Body of pancreas (tissue), 4 donors: Measurements from ENCODE around the gene TRIOBP. TPM values are rescaled to one million over a fixed set of nuclear protein-coding genes. Genes with fewer than 3 reads are reported as not detected.

Experiments used
- ATAC-seq: fragments of 150-250 bp; one replicate; pipeline ENCODE4 v1.9.1; 2016
- DNase-seq, 4 donors: peaks; one replicate each; pipeline ENCODE4 v3.0.0-alpha.2; 2019
- H3K27ac ChIP-seq, 4 donors: fragments of 200-600 bp; sonication (generic); 1 replicate in 3 of 4; 2 replicates in 1 of 4; pipeline versions ENCODE4 v1.5.1 to v1.6.1; 2016 to 2019; ENCODE audit warnings: mild to moderate bottlenecking in 1 of 4, mixed read lengths in 1 of 4, moderate library complexity in 1 of 4
- H3K27me3 ChIP-seq, 2 donors: fragments of 200-600 bp; sonication (generic); one replicate each; pipeline ENCODE4 v1.6.0; 2016; ENCODE audit warnings: mild to moderate bottlenecking in 1 of 2
- H3K36me3 ChIP-seq, 2 donors: fragments of 200-600 bp; sonication (generic); replicated peaks in 1 of 2; 2 replicates each; pipeline ENCODE4 v1.5.1; 2016; ENCODE audit warnings: low read depth in 2 of 2; ENCODE audit not compliant: insufficient read depth in 1 of 2
- H3K4me1 ChIP-seq: fragments of 200-600 bp; sonication (generic); one replicate; pipeline ENCODE4 v1.6.0; 2016
- H3K4me3 ChIP-seq, 2 donors: fragments of 200-600 bp; sonication (generic); 1 replicate in 1 of 2; 2 replicates in 1 of 2; pipeline ENCODE4 v1.5.1; 2016 to 2019
- H3K9me3 ChIP-seq, 3 donors: fragments of 200-600 bp; sonication (generic); 1 replicate in 2 of 3; 2 replicates in 1 of 3; pipeline ENCODE4 v1.5.1; 2016
- CTCF ChIP-seq, 7 experiments: fragments of 450-650 bp in 4 of 7; fragments of 200-600 bp in 3 of 7; sonication (generic) in 3 of 7; IDR thresholded peaks; one replicate each; pipeline ENCODE4 v1.5.1; 2016 to 2019; ENCODE audit warnings: antibody characterized with exemption in 7 of 7
- POLR2A ChIP-seq, 3 donors: fragments of 450-650 bp; IDR thresholded peaks; one replicate each; pipeline ENCODE4 v1.6.1; 2016; ENCODE audit warnings: antibody characterized with exemption in 3 of 3, mild to moderate bottlenecking in 2 of 3
- WGBS, 2 donors: methylation state at CpG; one replicate each; pipeline ENCODE4 v1.1.5; 2017; 5-methylcytosine and 5-hydroxymethylcytosine counted together
- intact Hi-C: fragments of 100-400 bp; cut with DNase I; formaldehyde crosslinking; loops from one replicate; pipeline ENCODE4 v1.15.1; 2023
- total RNA-seq, 2 donors: library from RNA; depleted of rRNA; stranded (reverse); fragments of >200 nt; gene quantifications; one replicate each; pipeline ENCODE4 v1.1.0, GENCODE V29; 2016

TRIOBP gene
- total RNA-seq, 2 donors from 2014 or later, result 65.6 to 76.5 TPM

DNA sequence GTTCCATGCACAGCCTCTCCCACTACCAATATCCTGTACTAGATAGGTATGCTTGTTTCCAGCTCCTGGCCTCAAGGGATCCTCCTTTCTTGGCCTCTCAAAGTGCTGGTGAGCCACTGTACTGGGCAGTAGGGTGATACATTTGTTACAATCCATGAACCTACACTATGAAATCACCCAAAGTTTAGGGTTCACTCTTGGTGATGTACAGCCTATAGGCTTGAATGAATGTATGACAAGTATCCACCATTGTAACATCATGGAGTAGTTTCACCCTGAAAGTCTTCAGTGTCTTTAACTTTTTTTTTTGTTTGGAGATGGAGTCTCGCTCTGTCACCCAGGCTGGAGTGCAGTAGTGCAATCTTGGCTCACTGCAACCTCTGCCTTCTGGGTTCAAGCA, 31.8 kb downstream of the TRIOBP start:
- no peak for TF ChIP-seq CTCF (IDR thresholded peaks at IDR 0.05)
- no peak for TF ChIP-seq POLR2A (IDR thresholded peaks at IDR 0.05)
- ATAC-seq (no peak), DNase-seq (no peak)
- no peaks in the 10 kb centered on the region for H3K9me3 ChIP-seq
- 100% methylated on average over 1 of the region's 1 CpG for WGBS, 2 donors
- peaks cover 29% of the 10 kb centered on the region for H3K4me1 ChIP-seq
- no peak overlapping the region for H3K4me3 ChIP-seq
- H3K27me3 ChIP-seq, result no peaks in the 10 kb centered on the region
- no peaks in the 10 kb centered on the region for H3K36me3 ChIP-seq
- intact Hi-C loops, result no loop called here
- H3K27ac ChIP-seq, result peak overlapping the region in 3 of 4 donors; percentile 32 to 57 (median 51)

DNA sequence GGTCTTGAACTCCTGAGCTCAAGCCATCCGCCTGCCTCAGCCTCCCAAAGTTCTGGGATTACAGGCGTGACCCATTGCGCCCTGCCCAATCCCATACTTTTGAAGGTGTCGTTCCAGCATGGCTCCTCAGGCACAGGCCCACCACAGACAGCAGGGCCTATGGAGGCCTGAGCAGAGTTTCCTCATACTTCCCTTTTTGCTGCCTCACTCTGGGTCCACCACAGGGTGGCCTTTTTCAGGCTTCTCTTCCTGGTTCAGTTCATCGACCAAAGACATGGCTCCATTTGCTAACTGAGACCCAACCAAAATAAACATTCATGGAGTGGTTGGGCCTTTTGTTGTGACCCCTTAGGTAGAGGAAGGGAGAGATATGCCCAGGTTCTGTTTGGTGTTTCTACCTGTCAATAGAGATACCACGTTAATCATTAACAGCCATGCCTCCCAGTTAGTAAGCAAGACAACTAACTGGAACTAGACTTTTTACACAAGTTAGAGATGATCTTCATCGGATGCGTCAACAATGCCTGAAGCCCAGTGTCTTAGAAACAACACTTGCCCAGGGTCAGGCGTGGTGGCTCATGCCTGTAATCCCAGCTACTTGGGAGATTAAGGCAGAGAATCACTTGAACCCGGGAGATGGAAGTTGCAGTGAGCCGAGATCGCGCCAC, 35.1 kb downstream of the TRIOBP start:
- H3K4me3 ChIP-seq, result no peak overlapping the region
- H3K27ac ChIP-seq, result peak overlapping the region in 3 of 4 donors; percentile 65 to 79 (median 69)
- no peaks in the 10 kb centered on the region for H3K9me3 ChIP-seq
- H3K27me3 ChIP-seq, result no peaks in the 10 kb centered on the region
- intact Hi-C loops, result no loop called here
- H3K4me1 ChIP-seq, result peaks cover 32% of the 10 kb centered on the region
- ATAC-seq (peak; percentile 73), DNase-seq (peak in 2 of 4 donors; percentile 37 to 59)
- H3K36me3 ChIP-seq, result no peaks in the 10 kb centered on the region
- TF ChIP-seq POLR2A (IDR thresholded peaks at IDR 0.05) (no peak), CTCF (IDR thresholded peaks at IDR 0.05) (peak in 4 of 7 experiments; percentile 38 to 48 (median 46))
- WGBS, 2 donors, result 68 to 69% methylated on average over 13 of the region's 13 CpGs

DNA sequence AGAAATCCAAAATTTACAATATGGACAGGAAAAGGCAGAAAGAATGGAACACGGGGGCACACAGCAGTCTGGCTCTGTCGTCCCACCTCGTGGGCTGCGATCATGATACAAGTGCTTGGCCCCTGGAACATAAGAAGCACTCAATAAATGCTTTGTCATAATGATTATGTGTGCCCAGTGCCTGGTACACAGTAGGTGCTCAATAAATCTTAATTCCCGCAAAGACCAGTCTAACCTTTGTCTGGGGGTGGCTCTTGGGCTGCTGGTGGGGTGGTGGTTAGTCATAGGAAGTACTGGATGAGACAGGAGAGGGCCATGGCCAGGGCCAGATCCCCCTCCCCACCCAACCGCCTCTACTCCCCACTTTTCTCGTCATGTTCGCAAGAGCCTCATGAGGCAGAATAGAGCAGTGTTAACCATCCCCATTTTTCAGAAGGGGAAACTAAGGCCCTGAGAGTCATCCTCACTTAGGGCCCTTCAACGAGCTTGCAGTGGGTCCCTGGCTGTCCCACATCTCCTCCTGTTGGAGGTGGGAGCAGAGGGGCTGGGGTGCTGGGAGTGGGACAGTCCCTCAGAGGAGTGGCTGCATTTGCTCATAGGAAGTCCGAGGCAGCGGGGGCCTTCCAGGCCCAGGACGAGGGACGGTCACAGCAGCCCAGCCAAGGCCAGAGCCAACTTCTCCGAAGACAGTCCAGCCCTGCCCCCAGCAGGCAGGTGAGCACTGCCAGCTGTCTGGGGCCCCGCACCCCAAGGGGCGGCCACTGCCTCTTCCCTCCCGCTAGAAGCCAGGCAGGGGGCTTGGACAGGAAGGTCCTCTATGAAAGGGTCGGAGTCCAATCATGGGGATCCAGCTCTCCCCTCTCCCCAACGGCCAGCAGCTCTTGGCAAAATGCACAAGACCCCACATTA, 36.1 kb downstream of the TRIOBP start:
- intact Hi-C loops, result no loop called here
- whole genome bisulfite sequencing, 2 donors, result 86 to 89% methylated on average over 15 to 19 of the region's 19 CpGs
- no peaks in the 10 kb centered on the region for H3K9me3 ChIP-seq
- peak overlapping the region in 2 of 4 donors; percentile 69 to 79 for H3K27ac ChIP-seq
- TF ChIP-seq POLR2A (IDR thresholded peaks at IDR 0.05) (no peak), CTCF (IDR thresholded peaks at IDR 0.05) (no peak)
- ATAC-seq (no peak), DNase-seq (no peak)
- H3K36me3 ChIP-seq, result no peaks in the 10 kb centered on the region
- no peak overlapping the region for H3K4me3 ChIP-seq
- peaks cover 24% of the 10 kb centered on the region for H3K4me1 ChIP-seq
- H3K27me3 ChIP-seq, result no peaks in the 10 kb centered on the region

- Histone ChIP-seq H3K36me3 (no peaks in the 10 kb centered on the region), H3K4me1 (peaks cover 15% of the 10 kb centered on the region), H3K9me3 (no peaks in the 10 kb centered on the region), H3K27me3 (no peaks in the 10 kb centered on the region), H3K27ac (peak overlapping the region in 1 of 4 donors; percentile 31), H3K4me3 (no peak overlapping the region)
- ATAC-seq (no peak), DNase-seq (peak in 2 of 4 donors; percentile 66)
- WGBS, 2 donors, result 71 to 79% methylated on average over 9 to 11 of the region's 11 CpGs
- intact Hi-C loops, result no loop called here
- TF ChIP-seq POLR2A (IDR thresholded peaks at IDR 0.05) (no peak), CTCF (IDR thresholded peaks at IDR 0.05) (no peak)
Measured at GRCh38 chr22:37733625-37734401, 37.0 kb downstream of the TRIOBP start.
